NCI-H1105 (cell line): ENCODE results near the gene SYCE1L.
"Not testable (repeated sequence)": the region's sequence is repeated elsewhere in the genome, so short reads cannot be mapped to it uniquely, and the experiment has no call there.

Source experiments
- DNase-seq: peaks from one replicate; lab custom pipeline; 2025; lab: John Stamatoyannopoulos, UW

The SYCE1L gene

GRCh38 chr16:77199211-77199610 is at the start of gene SYCE1L:
Gene SYCE1L (plus strand): TSS chr16:77199408. CDS start chr16:77199452, 44 bp downstream.
- no peak for DNase-seq

GRCh38 chr16:77157346-77158058 is 41.7 kb upstream of the SYCE1L start:
- DNase-seq = no peak

GRCh38 chr16:77158293-77158692 is 40.9 kb upstream of the SYCE1L start:
- no peak for DNase-seq

GRCh38 chr16:77165006-77165405 is 34.2 kb upstream of the SYCE1L start:
- DNase-seq = no peak

- not testable (repeated sequence) for DNase-seq
Observed at GRCh38 chr16:77165536-77166236, 33.5 kb upstream of the SYCE1L start.

- DNase-seq = no peak
Observed at GRCh38 chr16:77166726-77167125, 32.5 kb upstream of the SYCE1L start.

- no peak for DNase-seq
Observed at GRCh38 chr16:77168901-77169300, 30.3 kb upstream of the SYCE1L start.

GRCh38 chr16:77169650-77170236 is 29.5 kb upstream of the SYCE1L start:
- peak; percentile 21 for DNase-seq

GRCh38 chr16:77170805-77171204 is 28.4 kb upstream of the SYCE1L start:
- no peak for DNase-seq

- DNase-seq = peak; percentile 42
Observed at GRCh38 chr16:77171745-77172635, 27.2 kb upstream of the SYCE1L start.

GRCh38 chr16:77172951-77173350 is 26.3 kb upstream of the SYCE1L start:
- DNase-seq = no peak

GRCh38 chr16:77183137-77183536 is 16.1 kb upstream of the SYCE1L start:
- DNase-seq = no peak

GRCh38 chr16:77186298-77186697 is 12.9 kb upstream of the SYCE1L start:
- DNase-seq = not testable (repeated sequence)

- DNase-seq = no peak
Observed at GRCh38 chr16:77190190-77190477, 9.1 kb upstream of the SYCE1L start.

- DNase-seq = peak; percentile 94
Observed at GRCh38 chr16:77190478-77191258, 8.5 kb upstream of the SYCE1L start, which contains the start of gene MON1B. Gene MON1B (plus strand): TSS chr16:77191190. CDS start chr16:77191486, 296 bp downstream.

GRCh38 chr16:77191259-77191969 is 7.8 kb upstream of the SYCE1L start:
- DNase-seq = no peak

GRCh38 chr16:77193377-77193776 is 5.8 kb upstream of the SYCE1L start:
- no peak for DNase-seq

GRCh38 chr16:77194295-77195231 is 4.6 kb upstream of the SYCE1L start:
- no peak for DNase-seq

- DNase-seq = no peak
Observed at GRCh38 chr16:77195411-77195810, 3.8 kb upstream of the SYCE1L start.

- no peak for DNase-seq
Observed at GRCh38 chr16:77197747-77198146, 1.5 kb upstream of the SYCE1L start.
